GM12875 (cell line): ENCODE data around the gene FAM221A.

Experiments used
- H3K4me3 ChIP-seq: one replicate; pipeline ENCODE4 v1.5.1; 2011; ENCODE audit warnings: low read depth, low read length, control low read depth
- CTCF ChIP-seq: IDR thresholded peaks from 2 replicates; pipeline ENCODE4 v1.5.1; 2011; ENCODE audit warnings: low read depth, mild to moderate bottlenecking, control low read depth, inconsistent platforms, low read length, moderate library complexity, borderline replicate concordance; ENCODE audit not compliant: insufficient read depth

FAM221A gene

GRCh38 chr7:23746629-23747028 lies 66.6 kb downstream of the FAM221A start:
- H3K4me3 ChIP-seq: no peak overlapping the region
- no peak for TF ChIP-seq CTCF

- no peak for TF ChIP-seq CTCF
- H3K4me3 ChIP-seq: no peak overlapping the region
Measured at GRCh38 chr7:23751852-23752251, 71.9 kb downstream of the FAM221A start.
